GM12892 (cell line): ENCODE measurements around the gene SLC12A4.

Experiments used
- POLR2A ChIP-seq: IDR thresholded peaks from 2 replicates; pipeline ENCODE4 v1.6.1; 2011; ENCODE audit warnings: low read depth, low read length, control low read depth
- POLR2AphosphoS5 ChIP-seq: IDR thresholded peaks from 2 replicates; pipeline ENCODE4 v1.6.1; 2011; ENCODE audit warnings: low read depth, low read length, control low read depth

DNA sequence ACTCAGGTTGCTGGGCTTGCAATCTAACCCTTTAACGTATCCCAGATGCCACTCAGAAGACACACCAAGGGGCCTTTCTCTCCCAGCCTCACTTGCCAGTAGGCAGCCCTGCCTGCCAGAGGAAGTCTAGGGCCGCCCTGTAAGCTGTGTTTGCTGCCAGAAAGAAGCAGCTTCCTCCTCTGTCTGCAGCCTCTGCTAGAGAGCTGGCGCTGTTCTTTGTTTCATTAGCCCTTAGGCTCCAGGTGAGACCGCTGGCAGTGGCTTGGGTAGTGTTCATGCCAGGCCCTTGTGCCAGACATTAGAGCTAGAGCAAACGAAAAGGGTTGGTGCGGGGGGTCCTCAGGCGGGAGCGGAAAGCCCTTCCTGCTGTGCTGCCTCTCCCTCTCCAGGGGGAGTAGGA is 45.7 kb downstream of the SLC12A4 start:
- no peak for TF ChIP-seq POLR2A
- no peak for TF ChIP-seq POLR2AphosphoS5
